SW480 (cell line): ENCODE measurements around the gene CDC42BPB.
A peak's percentile ranks its signal among the peaks of the same experiment; 100 is the strongest.

Experiments
- DNase-seq: peaks from one replicate; pipeline ENCODE4 v3.0.0-alpha.2; 2016; ENCODE audit warnings: low spot score

Gene CDC42BPB

DNA sequence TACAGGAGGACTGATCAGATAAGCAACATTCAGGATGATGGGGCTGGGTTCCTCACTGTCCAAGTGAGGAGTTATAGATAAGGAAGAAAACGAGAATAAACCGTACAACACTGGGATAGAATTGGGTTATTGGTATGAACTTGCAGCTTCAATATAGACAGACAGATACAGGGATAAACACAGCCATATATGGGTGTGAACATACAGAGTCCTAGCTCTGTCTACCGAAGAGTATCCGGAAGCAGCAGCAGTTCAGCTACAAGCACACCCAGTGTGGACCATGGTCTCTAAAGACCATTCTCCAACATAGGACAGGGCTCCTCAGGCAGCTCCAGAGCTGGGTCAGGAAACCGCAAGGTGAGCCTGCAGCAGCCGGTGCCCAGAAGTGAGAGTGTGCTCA lies 40.8 kb downstream of the CDC42BPB start:
- no peak for DNase-seq

DNA sequence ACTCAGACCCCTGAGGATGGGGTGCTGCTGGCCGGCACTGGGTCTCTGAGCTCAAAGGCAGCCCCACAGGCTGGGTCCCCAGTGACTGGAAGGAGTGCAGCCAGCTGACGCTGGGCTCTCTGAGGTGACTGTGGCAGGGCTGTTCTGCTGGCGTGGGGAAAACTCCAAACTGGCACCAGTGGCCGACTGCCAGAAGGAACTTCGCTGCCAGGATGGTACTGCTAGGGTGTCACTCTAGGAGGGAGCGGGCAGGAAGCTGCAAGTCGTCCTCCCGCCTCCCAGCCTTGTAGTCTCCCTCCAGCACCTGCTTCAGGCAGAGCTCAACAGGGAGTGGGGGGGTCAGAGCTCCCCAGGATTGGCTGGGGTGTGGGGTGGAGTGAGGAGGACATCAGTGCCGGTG lies 41.3 kb downstream of the CDC42BPB start:
- DNase-seq: no peak

DNA sequence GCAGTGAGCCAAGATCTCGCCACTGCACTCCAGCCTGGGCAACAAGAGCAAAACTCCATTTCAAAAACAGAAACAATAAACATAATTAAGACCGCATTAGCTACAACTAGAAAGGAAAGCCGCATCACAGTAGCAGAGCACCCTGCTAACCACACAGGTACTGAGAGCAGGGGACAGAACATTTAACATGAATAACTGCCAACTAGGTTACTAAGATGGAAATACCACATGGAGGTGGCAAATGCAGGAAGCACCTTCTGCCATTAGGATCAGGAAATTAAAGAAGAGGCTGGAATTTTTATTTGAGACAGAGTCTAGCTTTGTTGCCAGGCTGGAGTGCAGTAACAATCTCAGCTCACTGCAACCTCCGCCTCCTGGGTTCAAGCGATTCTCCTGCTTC lies 41.9 kb downstream of the CDC42BPB start:
- DNase-seq: no peak

DNA sequence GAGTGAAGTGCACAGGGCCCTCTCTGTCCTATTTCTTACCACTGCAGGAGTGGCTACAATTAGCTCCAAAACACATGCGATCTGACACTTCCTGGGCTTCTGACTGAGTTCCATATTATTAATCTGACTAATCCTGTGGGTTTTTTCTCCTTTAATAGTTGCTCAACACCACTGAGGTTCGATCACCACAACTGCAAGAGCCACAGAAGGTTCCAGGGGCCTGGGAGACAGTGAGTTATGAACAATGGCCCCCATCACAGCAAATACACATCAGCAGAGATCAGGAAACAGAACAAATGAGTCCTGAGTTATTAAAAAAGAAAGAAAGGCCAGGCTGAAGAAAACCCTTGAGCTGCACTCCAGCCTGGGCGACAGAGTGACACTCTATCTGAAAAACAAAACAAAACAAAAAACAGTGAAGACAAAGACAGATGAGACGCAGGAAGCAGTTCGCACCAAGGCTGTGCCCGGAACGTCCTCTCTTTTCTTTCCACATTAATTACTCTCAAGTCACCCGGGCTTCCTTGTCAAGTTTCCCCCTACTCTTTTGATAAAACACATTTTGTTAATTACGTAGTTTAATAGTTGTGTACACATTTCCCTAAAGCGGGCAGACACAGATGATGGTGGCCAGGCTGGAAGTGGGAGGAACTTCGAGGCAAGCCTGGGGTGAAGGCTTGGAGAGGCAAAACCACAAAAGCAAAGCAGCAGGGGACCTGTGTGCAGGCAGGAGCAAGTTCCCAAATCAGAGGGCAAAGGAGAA lies 42.7 kb downstream of the CDC42BPB start:
- DNase-seq: no peak

DNA sequence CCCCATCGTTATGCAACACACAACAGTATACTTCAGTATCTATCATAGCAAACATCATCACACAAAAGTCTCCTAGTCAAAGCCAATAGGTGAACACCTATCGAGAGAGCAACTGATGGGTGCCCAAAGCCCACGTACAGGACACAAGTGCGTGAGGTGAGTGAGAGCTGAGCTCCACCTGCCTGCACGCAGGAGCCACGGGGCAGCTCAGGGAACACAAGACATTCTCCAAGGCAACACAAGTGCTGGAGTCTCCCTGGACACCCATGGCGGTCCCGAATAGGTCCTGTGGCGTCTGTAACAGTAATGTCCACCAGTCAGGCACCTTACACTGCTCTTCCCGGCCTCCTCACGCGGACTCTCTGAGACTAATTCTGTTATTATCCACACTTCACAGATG lies 44.3 kb downstream of the CDC42BPB start:
- no peak for DNase-seq

DNA sequence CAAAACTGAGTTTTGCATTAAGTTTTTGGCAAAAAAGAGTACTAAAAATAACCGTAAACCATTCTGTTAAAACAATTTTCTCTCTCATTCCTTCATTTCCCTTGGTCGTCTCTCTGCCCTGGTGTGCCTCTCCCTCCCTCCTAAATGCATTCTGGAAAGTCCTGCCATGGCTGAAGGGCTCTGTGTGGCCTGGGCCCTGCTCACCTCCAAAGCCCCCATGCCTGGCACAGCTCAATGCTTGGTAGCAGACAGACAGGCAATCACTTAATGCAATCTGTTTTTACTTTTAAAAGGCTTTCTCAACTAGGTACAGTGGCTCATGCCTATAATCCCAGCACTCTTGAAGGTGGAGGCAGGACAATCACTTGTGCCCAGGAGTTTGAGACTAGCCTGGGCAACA lies 47.8 kb downstream of the CDC42BPB start:
- no peak for DNase-seq

DNA sequence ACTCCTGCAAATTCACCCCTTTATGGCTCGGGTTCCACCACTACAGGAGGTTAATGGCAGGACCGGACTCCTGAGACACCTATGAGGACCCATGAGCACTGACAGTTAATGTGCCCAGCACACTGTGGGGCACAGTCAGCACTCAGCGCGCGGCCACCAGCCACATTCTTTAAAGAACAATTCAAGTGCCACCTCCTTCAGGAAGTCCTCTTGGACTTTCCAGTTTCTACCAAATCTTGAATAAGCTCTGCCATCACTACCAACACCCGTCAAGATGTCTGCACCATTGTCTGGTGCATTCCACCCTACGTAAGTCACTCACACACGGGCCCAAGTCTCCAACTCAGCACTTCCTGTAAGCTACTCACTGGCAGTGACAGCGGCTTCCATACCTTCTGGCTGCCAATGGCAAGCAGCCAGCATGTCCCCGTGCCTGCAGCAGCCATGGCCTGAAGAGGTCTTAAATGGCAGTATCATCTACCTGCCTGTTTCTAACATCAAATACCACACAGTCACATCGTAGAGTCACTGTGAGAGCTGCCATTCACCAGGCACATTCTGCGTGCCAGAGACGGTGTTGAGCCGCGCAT lies 48.5 kb downstream of the CDC42BPB start:
- no peak for DNase-seq

DNA sequence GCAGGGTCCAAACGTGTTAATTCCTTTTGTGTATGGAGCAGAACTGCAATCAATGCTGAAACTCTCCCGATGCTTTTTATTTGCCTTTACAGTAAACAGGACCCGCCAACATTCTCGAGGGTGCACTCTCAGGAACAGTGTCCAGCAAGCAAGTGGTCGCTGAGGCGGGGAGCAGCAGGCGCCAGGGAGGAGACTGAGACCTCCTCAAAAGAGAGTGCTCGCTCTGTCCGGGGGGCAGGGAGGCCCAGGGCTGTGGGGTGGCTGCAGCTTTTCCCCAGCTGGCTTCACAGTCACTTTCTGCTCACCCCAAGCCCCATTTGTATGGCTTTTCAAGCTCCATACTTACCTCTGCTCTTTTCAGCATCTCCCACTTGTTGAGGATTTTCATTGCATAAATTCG lies 49.2 kb downstream of the CDC42BPB start:
- DNase-seq: no peak

DNA sequence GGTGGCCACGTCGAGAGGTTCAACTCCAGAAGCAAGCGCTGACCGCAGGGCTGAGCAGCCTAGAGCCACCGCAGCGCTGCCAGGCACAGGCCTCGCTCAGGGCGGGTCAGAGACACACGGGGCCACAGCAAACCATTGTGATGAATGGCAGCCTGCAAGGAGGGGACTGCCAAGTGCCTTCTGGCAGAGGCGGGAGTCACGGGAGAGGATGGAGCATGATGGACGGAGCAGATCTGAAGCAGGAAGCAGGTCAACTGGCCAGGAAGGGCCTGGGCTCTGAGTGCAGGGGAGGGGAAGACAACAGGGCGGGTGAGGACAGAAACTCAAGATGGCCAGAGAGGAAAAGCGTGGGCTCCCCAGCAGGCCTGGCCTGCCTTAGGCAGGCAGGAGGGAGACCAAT lies 49.8 kb downstream of the CDC42BPB start:
- DNase-seq: no peak

DNA sequence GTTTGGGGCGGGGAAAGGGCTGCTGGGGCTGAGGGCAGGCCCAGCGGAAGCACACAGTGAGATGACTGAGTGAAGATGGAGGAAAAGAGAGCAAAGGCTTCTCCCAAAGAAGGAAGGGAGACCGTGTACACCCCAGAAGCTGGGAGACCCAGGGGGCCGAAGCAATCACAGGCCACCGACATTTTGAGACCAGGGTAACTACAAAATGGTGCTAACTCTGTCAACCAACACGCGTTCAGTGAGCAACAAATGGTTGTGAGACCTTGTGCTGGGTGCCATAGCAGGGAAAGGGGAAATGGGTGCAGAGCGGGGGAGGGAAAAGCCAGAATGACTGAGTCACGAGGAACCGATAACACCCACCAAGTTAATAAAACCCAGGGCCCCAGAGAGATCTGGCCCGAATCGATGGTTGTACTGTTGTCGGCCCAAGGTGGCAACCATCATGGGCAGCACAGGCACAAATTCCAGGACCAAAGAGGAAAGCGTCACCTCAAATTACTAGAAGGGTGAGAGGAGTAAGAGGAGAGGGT lies 50.3 kb downstream of the CDC42BPB start:
- no peak for DNase-seq

DNA sequence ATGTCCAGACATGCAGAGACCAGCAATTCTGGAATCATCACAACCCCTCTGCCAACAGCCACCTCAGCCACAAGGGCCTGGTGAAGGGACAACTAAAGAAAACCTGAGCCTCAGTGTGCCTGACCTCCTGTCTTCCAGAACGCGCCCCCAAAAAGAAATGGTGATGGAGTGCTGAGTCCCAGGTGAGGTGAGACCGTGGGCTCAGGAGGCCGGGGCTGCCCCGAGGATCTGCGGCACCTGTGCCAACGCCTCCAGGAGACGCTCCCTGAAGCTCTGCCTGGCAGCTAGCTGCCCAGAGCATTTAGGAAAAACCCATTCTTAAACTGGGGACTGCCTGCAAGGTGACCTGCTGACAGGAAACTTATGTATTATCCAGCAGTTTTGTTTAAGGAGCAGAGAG lies 51.2 kb downstream of the CDC42BPB start:
- no peak for DNase-seq

DNA sequence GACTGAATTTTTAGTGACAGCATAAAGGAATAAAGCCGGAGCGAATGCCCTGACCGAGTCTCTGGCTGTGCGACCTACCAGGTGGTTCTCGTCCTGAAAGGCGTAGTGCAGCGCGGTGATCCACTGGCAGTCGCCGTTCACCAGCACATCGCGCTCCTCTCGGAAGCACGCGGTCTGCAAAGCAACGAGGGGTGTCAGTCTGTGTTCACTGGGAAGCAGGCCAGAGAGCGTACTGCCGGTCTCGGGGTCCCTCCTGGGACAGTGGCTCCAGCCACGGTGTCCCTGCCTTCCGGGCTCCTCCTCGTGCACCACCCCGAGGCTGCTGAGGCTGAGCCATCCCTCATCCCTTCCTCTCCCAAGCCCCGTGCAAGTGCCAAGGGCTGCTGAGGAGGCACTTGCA lies 53.5 kb downstream of the CDC42BPB start:
- DNase-seq: no peak

DNA sequence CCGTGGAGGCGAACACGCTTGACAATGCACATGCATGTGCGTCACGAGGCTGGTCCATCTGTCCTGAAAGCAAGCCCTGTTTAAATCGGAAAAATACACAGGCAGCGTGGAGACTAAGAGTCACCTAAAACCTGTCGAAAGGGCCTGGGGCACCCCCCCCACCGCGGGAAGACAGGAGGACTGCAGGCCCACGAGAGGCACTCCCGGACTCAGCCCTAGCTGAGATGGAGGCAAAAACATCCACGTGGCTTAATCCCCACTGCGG lies 54.1 kb downstream of the CDC42BPB start:
- no peak for DNase-seq

DNA sequence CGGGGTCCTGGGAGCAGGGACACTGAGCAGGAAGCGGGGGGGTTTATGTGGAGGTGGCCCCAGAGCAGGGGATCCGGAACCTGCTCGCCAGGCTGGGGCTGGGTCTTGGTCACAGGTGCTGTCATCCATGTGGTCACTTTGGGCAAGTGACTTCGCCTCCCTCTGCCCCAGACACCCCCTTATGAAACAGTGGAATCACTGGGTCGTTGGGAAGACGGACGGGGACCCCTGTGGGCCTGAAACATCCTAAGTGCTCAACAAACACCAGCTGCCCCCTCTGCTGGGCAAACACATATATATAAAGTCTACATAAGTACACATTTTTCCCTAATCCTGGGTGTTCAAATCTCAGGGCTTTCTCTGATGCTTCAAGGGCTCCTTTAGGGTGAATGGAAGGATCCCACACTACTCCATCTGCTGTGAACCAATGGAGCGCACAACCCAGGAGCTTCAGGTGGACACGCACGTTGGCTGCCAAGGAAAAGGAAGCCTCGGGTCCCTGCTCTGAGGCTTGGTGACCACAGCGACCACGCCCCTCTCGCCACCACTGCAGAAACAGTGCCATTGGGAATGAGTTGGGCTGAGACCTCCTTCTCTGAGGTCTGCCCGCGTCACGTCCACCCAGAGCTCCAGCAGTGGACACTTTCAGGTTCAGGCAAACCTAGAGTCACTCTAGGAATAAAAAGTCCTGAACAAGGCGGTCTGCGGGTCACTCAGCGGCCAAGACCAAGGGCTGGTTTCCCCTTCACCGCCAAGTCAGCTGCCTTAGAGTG lies 54.6 kb downstream of the CDC42BPB start:
- DNase-seq: no peak

DNA sequence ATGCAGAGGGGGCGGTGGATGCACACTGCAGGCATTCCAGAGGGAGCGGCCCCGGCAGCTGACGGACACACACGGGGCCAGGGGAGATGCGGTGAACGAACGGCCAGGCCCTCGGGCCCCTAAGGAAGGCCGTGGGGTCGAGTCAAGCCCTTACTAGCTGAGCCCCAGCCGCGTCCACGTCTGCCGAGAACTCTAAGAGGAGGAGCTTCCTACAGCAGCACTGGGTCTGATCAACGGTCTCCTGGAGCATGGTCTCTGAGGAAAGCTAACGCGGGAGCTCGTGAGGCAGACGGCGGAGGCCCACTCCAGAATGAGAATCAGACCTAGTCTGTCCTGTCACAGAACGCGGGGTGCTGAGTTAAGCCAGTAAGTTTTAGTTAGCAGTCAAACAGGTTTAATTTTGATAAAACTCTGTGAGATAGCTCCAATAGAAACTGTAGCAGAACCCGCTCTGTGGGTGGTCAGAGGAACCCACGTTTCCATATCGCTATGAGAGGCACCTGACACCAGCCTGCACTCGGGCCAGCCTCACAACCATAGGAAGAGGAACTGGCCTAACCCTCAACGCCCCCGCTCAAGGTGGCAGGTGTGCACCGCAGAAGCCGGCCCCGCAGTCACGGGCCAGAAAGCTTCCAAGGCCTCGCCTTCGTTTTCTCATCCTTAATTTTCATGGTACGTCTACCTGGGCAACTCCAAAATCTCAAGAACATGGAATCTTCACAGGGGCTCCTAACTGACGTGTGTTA lies 55.5 kb downstream of the CDC42BPB start:
- no peak for DNase-seq

DNA sequence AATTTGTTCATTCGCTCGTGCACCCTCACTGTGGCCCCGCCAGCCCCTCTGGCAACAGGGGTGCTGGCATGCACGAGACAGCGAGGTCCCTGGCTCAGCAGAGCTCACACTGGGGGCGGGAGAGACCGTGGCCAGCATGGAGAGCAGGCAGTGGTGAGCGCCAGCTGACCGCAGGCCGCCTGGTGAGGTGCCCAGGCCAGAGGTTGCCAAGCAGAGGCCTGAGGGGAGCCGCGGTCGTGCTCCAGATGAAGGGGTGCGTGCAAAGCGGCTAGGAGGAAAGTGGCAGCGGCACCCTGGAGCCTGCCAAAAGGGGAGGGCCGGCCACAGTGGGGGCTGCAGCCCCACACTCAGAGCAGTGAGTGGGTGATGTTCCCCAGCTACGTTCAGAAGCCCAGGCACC lies 56.1 kb downstream of the CDC42BPB start:
- no peak for DNase-seq

DNA sequence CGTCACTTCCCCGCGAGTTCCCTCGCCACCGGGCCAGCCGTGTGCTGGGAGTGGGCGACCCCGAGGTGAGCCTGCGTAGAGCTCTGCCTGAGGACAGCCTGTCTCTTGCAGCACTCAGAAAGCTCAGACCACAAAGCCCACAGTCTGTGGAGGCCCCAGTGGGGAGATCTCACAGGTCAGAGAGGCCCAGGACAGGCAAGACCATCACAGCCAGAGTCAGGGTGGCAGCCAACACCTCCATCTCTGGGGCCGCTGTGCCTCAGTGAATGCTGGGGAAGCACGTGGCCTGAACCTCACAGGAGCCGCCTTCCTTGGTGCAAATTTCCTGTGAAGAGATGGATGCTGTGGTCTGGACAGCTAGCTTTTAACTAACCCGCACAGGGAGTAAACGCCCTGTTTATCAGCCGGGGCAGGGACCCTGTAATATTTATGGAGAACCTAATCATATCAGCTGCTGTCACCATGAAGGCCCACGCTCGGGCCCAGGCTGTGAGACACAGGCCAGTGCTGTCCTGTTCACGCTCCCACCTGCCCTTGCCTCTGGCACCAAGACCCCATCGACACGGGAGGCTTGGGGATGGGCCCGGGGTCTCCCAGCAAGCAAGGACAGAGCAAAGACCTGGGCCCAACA lies 56.9 kb downstream of the CDC42BPB start:
- DNase-seq: no peak

DNA sequence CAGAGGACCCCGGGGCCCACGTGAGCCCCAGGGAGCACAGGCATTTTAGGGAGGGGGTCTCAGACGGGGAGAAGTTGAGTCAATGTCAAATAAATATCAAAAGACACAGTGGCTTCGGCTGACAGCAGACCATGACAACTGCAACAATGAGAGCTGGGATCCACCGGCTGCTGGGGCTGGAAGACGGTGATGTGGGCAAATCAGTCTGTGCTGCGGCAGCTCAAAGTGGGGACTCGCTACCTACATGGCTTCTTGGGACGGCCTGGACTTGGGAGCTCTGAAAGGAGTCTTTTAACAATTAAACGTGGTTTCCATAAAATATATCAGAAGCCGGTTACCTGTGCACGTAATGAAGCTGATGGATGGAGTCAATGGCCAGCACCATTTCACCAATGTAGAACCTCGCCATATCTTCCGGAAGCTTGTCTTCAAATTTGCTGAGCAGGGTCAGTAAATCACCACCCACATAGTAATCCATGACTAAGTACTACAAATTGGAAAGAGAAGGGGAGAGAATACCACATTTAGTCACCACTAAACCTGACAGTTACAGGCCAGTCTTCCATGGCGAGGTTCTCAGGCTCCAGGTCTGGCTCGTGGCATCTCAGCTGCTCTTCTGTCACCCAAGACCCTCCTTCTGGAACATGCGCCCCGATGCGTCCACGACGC lies 58.0 kb downstream of the CDC42BPB start:
- no peak for DNase-seq

DNA sequence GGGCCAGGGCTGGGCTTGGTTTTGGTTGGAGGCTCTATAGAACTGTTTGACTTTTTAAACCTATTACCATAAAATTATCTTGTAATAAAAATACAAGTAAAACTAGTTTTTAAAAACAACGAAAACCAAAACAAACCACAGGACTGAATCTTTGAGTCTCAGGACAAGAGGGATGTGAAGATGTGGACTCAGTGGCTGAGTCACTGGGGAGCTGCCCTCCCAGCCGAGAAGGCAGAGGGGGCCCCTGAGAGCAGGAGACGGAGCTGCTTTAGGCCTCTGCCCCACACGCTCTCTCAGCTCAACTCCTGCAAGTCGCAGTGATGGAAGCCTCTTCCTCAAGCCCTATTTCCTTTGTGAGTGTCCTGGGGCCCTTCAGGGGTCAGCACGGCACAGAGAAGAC lies 59.0 kb downstream of the CDC42BPB start:
- no peak for DNase-seq

DNA sequence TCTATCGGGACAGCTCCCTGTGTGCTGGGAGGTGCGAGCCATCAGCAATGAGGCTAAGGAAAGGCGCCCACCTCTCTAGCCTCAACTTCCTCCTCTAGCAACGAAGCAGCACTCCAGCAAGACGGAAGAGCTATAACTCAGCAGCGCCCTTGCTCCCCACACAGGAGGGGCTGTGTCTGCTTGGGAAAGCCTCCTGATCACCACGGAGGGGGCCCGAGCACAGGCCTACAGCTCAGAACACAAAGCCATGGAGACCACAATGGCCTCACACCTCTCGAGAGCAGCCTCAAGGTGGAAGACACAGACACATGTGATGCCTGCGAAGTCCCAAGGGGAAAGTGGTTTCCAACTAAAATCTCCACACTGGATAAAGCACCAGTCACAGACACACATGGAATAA lies 60.4 kb downstream of the CDC42BPB start:
- no peak for DNase-seq

DNA sequence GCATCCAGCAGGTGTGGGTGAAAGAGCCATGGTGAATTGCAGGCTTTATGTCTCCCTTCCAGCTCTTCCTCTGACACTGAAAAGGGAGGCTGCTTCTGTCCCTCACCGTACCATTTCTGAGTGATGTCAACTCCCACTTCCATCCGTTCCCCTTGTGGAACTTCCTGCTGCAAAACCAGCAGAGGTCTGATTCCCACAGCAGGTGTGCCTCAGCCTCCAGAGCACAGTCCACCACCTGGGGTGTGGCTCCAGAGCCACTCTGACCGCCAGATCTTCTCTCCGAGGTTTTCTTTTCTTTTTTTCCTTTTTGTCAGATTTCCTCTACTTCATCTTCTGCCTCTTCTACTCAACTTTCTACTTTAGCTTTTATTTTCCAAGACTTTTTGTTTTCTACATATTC lies 62.7 kb downstream of the CDC42BPB start:
- peak; percentile 40 for DNase-seq

DNA sequence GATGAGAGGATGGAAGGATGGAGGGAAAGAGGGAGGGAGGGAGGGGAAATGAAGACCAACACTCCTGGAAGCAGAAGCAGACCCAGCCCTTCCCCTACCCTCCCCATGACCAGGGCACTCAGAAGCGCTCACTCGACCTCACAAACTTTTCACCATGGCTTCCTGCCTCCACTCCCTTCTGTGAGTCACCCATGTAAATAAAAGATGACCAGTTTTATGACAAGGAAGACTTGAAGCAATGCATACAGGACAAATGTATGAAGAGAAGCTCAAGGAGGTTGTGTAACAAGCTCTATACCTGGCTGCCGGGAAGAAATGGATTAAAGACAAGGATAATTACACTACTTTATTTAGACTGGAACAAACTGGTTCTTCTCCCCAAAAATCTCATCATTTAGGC lies 63.8 kb downstream of the CDC42BPB start:
- DNase-seq: peak; percentile 81
